Naive thymus-derived CD4-positive, alpha-beta T cell (primary cell): Measurements from ENCODE around the gene TMC1. TPM values are rescaled to one million over a fixed set of nuclear protein-coding genes. Genes with fewer than 3 reads are reported as not detected.

Source experiments
- ATAC-seq: fragments of 150-1000 bp; cut with Tn5 transposase; 2 replicates; pipeline ENCODE4 v1.10.0; 2021; ENCODE audit warnings: mild to moderate bottlenecking, moderate library complexity
- CTCF ChIA-PET: fragments of 350-600 bp; sonication (Branson Sonifier 250); formaldehyde crosslinking; loops from one replicate; lab custom pipeline; 2021; ENCODE audit warnings: antibody characterized with exemption; lab: Charles Lee
- POLR2A ChIA-PET: fragments of 350-600 bp; sonication (Branson Sonifier 250); formaldehyde crosslinking; loops from one replicate; lab custom pipeline; 2021; ENCODE audit warnings: antibody characterized with exemption, inconsistent platforms; lab: Charles Lee
- DNase-seq, 9 donors: peaks; one replicate each; pipeline versions ENCODE4 v3.0.0 to v3.0.0-alpha.2; 2020 to 2022; ENCODE audit warnings: mixed read lengths in 1 of 9
- H3K27ac ChIP-seq: one replicate; pipeline ENCODE4 v1.7.0; 2013; ENCODE audit warnings: mild to moderate bottlenecking, low read depth, low read length, moderate library complexity
- H3K27me3 ChIP-seq, 2 donors: one replicate each; pipeline ENCODE4 v1.7.0; 2013; ENCODE audit warnings: low read length in 2 of 2, mild to moderate bottlenecking in 2 of 2, moderate library complexity in 2 of 2; ENCODE audit not compliant: control insufficient read depth in 2 of 2, insufficient read depth in 2 of 2
- H3K36me3 ChIP-seq, 3 experiments: 1 replicate in 2 of 3; 2 replicates in 1 of 3; pipeline ENCODE4 v1.7.0; 2013; ENCODE audit warnings: low read length in 3 of 3, mild to moderate bottlenecking in 3 of 3, moderate library complexity in 1 of 3; ENCODE audit not compliant: insufficient read depth in 3 of 3, control insufficient read depth in 2 of 3
- H3K4me1 ChIP-seq, 2 donors: one replicate each; pipeline ENCODE4 v1.7.0; 2013; ENCODE audit warnings: low read length in 2 of 2, mild to moderate bottlenecking in 2 of 2, moderate library complexity in 1 of 2; ENCODE audit not compliant: control insufficient read depth in 2 of 2, insufficient read depth in 2 of 2
- H3K4me3 ChIP-seq: 2 replicates; pipeline ENCODE4 v1.7.0; 2013; ENCODE audit warnings: mild to moderate bottlenecking, low read length
- H3K9me3 ChIP-seq, 3 experiments: 1 replicate in 2 of 3; 2 replicates in 1 of 3; pipeline ENCODE4 v1.7.0; 2013; ENCODE audit warnings: low read length in 3 of 3; ENCODE audit not compliant: control insufficient read depth in 2 of 3
- H3K27ac Mint-ChIP-seq, 9 donors: one replicate each; pipeline ENCODE4 v1.8.0; 2020 to 2022; ENCODE audit warnings: mixed read lengths in 9 of 9, mild to moderate bottlenecking in 8 of 9, moderate library complexity in 5 of 9, inconsistent platforms in 2 of 9
- H3K27me3 Mint-ChIP-seq, 5 donors: one replicate each; pipeline ENCODE4 v1.8.0; 2021 to 2022; ENCODE audit warnings: mixed read lengths in 5 of 5, mild to moderate bottlenecking in 1 of 5
- H3K36me3 Mint-ChIP-seq, 5 donors: one replicate each; pipeline ENCODE4 v1.8.0; 2020 to 2022; ENCODE audit warnings: mixed read lengths in 5 of 5, mild to moderate bottlenecking in 3 of 5, inconsistent platforms in 1 of 5
- H3K4me1 Mint-ChIP-seq, 7 donors: one replicate each; pipeline ENCODE4 v1.8.0; 2020 to 2022; ENCODE audit warnings: mixed read lengths in 7 of 7, mild to moderate bottlenecking in 3 of 7, inconsistent platforms in 1 of 7
- H3K4me3 Mint-ChIP-seq, 10 donors: one replicate each; pipeline ENCODE4 v1.8.0; 2020 to 2022; ENCODE audit warnings: mild to moderate bottlenecking in 10 of 10, mixed read lengths in 10 of 10, moderate library complexity in 6 of 10, inconsistent platforms in 2 of 10
- H3K9me3 Mint-ChIP-seq, 11 donors: one replicate each; pipeline ENCODE4 v1.8.0; 2020 to 2022; ENCODE audit warnings: mixed read lengths in 11 of 11, mild to moderate bottlenecking in 4 of 11, inconsistent platforms in 1 of 11, moderate library complexity in 1 of 11
- intact Hi-C, 2 donors: fragments of 100-400 bp; cut with micrococcal nuclease; formaldehyde crosslinking; loops; one replicate each; pipeline ENCODE4 v1.15.1; 2023
- polyA plus RNA-seq, 2 donors: library from polyadenylated mRNA; unstranded; fragments of 300-500 nt; fragmentation: Illumina TruSeq; gene quantifications; one replicate each; pipeline ENCODE4 v1.2.3, GENCODE V29; 2021
- total RNA-seq, 6 experiments: library from RNA in 5 of 6; stranded (reverse) in 5 of 6; gene quantifications; 1 replicate in 5 of 6; 2 replicates in 1 of 6; pipeline ENCODE4 v1.2.3 and lab custom pipeline; 2021 to 2026

TMC1 gene
- total and polyA plus RNA-seq, 7 experiments from 2014 or later = not detected

DNA sequence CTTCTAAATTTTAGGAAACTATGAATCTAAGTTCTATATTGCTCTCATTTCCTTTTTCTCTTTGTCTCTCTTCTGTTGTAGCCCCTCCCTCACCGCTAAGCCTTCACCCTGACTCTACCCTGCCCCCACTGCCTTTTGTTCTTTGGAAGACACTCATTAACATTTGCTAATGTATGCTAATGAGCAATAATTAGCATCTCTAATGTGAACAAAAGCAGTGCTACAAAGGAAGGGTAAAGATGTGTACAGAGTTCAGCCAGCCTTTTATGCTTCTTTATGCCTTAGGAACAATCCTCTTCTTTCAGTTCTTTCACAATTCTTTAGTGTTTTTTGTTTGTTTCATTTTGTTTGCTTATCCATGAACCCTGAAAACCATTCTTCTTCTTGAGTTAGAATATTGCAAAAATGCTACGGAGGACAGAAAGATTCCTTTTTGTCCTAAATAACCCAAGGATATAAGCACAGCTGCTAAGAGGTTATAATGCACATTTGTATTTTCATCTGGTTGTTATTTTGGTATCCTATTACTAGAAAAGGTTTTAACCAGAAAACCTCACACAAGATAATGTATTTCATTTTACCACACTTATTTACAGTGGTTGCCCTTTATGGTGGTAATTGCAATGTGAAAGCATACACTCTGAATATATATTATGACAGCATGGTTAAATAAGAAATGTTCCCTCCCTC is 159.3 kb downstream of the TMC1 start:
- POLR2A ChIA-PET = no interaction called here
- H3K4me1 ChIP-seq = no peaks in the 10 kb centered on the region
- H3K4me3 Mint-ChIP-seq = no peak overlapping the region
- intact Hi-C loops = no loop called here
- H3K9me3 Mint-ChIP-seq = peaks cover 0 to 2% (median 0%) of the 10 kb centered on the region in 11 donors
- no peaks in the 10 kb centered on the region for H3K36me3 ChIP-seq
- H3K4me1 Mint-ChIP-seq = no peaks in the 10 kb centered on the region
- no peaks in the 10 kb centered on the region for H3K27me3 ChIP-seq
- no peaks in the 10 kb centered on the region for H3K9me3 ChIP-seq
- CTCF ChIA-PET = no interaction called here
- H3K27ac Mint-ChIP-seq = no peak overlapping the region
- ATAC-seq = no peak
- no peak for DNase-seq
- H3K27me3 Mint-ChIP-seq = peaks cover 7 to 26% (median 18%) of the 10 kb centered on the region in 5 donors
- no peak overlapping the region for H3K4me3 ChIP-seq
- H3K27ac ChIP-seq = no peak overlapping the region
- no peaks in the 10 kb centered on the region for H3K36me3 Mint-ChIP-seq

DNA sequence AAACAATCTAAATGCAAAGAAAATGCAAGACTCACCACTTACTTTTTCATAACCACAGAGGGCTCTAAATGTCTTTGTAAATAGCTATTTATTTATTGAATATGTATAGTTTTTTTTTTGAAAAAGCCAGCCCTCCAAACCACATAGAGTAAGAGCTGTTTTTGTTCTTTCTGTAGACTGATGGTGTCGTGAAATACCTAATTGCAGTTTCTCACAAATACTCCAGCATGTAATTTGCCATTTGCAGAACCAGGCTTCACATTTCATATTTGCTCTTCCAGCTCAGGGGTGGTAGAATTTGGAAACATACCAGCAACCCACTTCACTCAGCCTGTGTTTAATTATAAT is 159.8 kb downstream of the TMC1 start:
- H3K9me3 ChIP-seq = no peaks in the 10 kb centered on the region
- H3K27me3 ChIP-seq = no peaks in the 10 kb centered on the region
- ChIA-PET CTCF (no interaction called here), POLR2A (no interaction called here)
- no peaks in the 10 kb centered on the region for H3K36me3 ChIP-seq
- H3K4me1 ChIP-seq = no peaks in the 10 kb centered on the region
- H3K27ac ChIP-seq = no peak overlapping the region
- H3K9me3 Mint-ChIP-seq = peaks cover 0 to 2% (median 0%) of the 10 kb centered on the region in 11 donors
- no peak overlapping the region for H3K27ac Mint-ChIP-seq
- no peaks in the 10 kb centered on the region for H3K36me3 Mint-ChIP-seq
- peaks cover 12 to 30% (median 23%) of the 10 kb centered on the region in 5 donors for H3K27me3 Mint-ChIP-seq
- H3K4me3 ChIP-seq = no peak overlapping the region
- DNase-seq (no peak), ATAC-seq (no peak)
- H3K4me3 Mint-ChIP-seq = no peak overlapping the region
- intact Hi-C loops = no loop called here
- no peaks in the 10 kb centered on the region for H3K4me1 Mint-ChIP-seq

DNA sequence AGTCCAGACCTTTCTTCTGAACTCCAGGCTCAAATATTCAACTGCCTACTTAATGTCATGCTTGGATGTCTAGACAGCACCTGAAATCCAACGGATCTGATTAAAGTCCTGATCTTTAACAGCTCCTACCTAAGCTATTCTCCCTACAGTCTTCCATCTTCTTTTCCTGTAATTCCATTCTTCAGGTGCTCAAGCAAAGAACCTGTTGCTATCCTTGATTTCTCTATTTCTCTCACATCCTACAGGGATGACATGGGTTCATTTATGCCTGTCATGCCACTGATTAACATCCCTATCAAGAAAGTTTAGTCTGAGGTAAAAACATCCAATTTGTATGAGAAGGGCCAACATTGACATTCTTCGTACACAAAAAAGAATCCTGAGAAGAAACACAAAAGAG is 163.2 kb downstream of the TMC1 start:
- H3K27ac Mint-ChIP-seq = no peak overlapping the region
- DNase-seq = no peak
- ChIA-PET CTCF (no interaction called here), POLR2A (no interaction called here)
- Histone ChIP-seq H3K4me3 (no peak overlapping the region), H3K36me3 (no peaks in the 10 kb centered on the region), H3K4me1 (no peaks in the 10 kb centered on the region), H3K9me3 (no peaks in the 10 kb centered on the region), H3K27me3 (no peaks in the 10 kb centered on the region), H3K27ac (no peak overlapping the region)
- H3K27me3 Mint-ChIP-seq = peaks cover 13 to 26% (median 21%) of the 10 kb centered on the region in 5 donors
- no peak overlapping the region for H3K4me3 Mint-ChIP-seq
- no peaks in the 10 kb centered on the region for H3K36me3 Mint-ChIP-seq
- intact Hi-C loops = no loop called here
- peaks cover 0 to 1% (median 0%) of the 10 kb centered on the region in 11 donors for H3K9me3 Mint-ChIP-seq
- no peaks in the 10 kb centered on the region for H3K4me1 Mint-ChIP-seq
- no peak for ATAC-seq

GRCh38 chr9:72685911-72686310 is 164.5 kb downstream of the TMC1 start:
- ATAC-seq = no peak
- Histone ChIP-seq H3K4me1 (no peaks in the 10 kb centered on the region), H3K27ac (no peak overlapping the region), H3K36me3 (no peaks in the 10 kb centered on the region), H3K9me3 (no peaks in the 10 kb centered on the region), H3K4me3 (no peak overlapping the region), H3K27me3 (no peaks in the 10 kb centered on the region)
- H3K9me3 Mint-ChIP-seq = peaks cover 0 to 5% (median 0%) of the 10 kb centered on the region in 11 donors
- POLR2A ChIA-PET = no interaction called here
- H3K4me1 Mint-ChIP-seq = no peaks in the 10 kb centered on the region
- intact Hi-C loops = no loop called here
- H3K27me3 Mint-ChIP-seq = peaks cover 6 to 21% (median 19%) of the 10 kb centered on the region in 5 donors
- H3K36me3 Mint-ChIP-seq = no peaks in the 10 kb centered on the region
- no peak overlapping the region for H3K27ac Mint-ChIP-seq
- H3K4me3 Mint-ChIP-seq = no peak overlapping the region
- CTCF ChIA-PET = no interaction called here
- DNase-seq = no peak

GRCh38 chr9:72687331-72687730 is 165.9 kb downstream of the TMC1 start:
- ChIA-PET POLR2A (no interaction called here), CTCF (no interaction called here)
- Histone ChIP-seq H3K4me3 (no peak overlapping the region), H3K36me3 (no peaks in the 10 kb centered on the region), H3K9me3 (no peaks in the 10 kb centered on the region), H3K27me3 (no peaks in the 10 kb centered on the region), H3K27ac (no peak overlapping the region), H3K4me1 (no peaks in the 10 kb centered on the region)
- ATAC-seq (no peak), DNase-seq (no peak)
- no peaks in the 10 kb centered on the region for H3K36me3 Mint-ChIP-seq
- H3K9me3 Mint-ChIP-seq = peaks cover 0 to 9% (median 0%) of the 10 kb centered on the region in 11 donors
- H3K4me3 Mint-ChIP-seq = no peak overlapping the region
- intact Hi-C loops = no loop called here
- H3K4me1 Mint-ChIP-seq = no peaks in the 10 kb centered on the region
- peaks cover 6 to 25% (median 19%) of the 10 kb centered on the region in 5 donors for H3K27me3 Mint-ChIP-seq
- no peak overlapping the region for H3K27ac Mint-ChIP-seq

- H3K27ac Mint-ChIP-seq = no peak overlapping the region
- intact Hi-C loops = no loop called here
- H3K4me1 Mint-ChIP-seq = no peaks in the 10 kb centered on the region
- CTCF ChIA-PET = no interaction called here
- Histone ChIP-seq H3K27me3 (no peaks in the 10 kb centered on the region), H3K4me3 (no peak overlapping the region), H3K4me1 (no peaks in the 10 kb centered on the region), H3K27ac (no peak overlapping the region), H3K36me3 (no peaks in the 10 kb centered on the region), H3K9me3 (no peaks in the 10 kb centered on the region)
- H3K36me3 Mint-ChIP-seq = no peaks in the 10 kb centered on the region
- POLR2A ChIA-PET = no interaction called here
- H3K9me3 Mint-ChIP-seq = peaks cover 0 to 9% (median 0%) of the 10 kb centered on the region in 11 donors
- ATAC-seq (no peak), DNase-seq (no peak)
- no peak overlapping the region for H3K4me3 Mint-ChIP-seq
- peaks cover 5 to 19% (median 11%) of the 10 kb centered on the region in 5 donors for H3K27me3 Mint-ChIP-seq
These were observed 170.3 kb downstream of the TMC1 start for GRCh38 chr9:72691671-72692070.

DNA sequence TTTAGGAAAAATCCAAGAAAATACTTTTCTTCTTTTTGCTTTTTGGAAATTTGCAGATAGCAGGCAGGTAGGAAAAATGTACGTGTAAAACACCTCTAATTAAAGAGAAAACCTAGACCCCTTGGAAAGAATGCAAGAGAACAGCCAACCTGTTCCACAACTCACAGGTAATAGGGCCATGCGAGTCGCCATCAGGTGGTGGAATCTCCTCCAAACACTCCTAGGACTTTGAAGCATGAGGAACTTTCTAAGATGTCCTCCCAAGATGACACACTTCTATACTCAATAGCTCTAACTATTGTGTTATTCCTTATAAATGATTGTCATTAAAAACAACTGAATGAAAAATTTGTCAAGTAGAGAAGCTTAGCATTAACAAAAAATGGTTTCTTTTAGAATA is 174.0 kb downstream of the TMC1 start:
- Mint-ChIP-seq H3K9me3 (peaks cover 0 to 9% (median 0%) of the 10 kb centered on the region in 11 donors), H3K36me3 (no peaks in the 10 kb centered on the region), H3K4me3 (no peak overlapping the region), H3K4me1 (no peaks in the 10 kb centered on the region), H3K27me3 (peaks cover 3 to 29% (median 14%) of the 10 kb centered on the region in 5 donors), H3K27ac (no peak overlapping the region)
- Histone ChIP-seq H3K36me3 (no peaks in the 10 kb centered on the region), H3K4me3 (no peak overlapping the region), H3K27me3 (no peaks in the 10 kb centered on the region), H3K27ac (no peak overlapping the region), H3K9me3 (no peaks in the 10 kb centered on the region), H3K4me1 (no peaks in the 10 kb centered on the region)
- DNase-seq (no peak), ATAC-seq (no peak)
- ChIA-PET CTCF (no interaction called here), POLR2A (interaction anchor here (0.7 kb wide), 1 partner anchor 535 kb away, joined by 3 read pairs; no protein-coding TSS in a partner anchor)
- intact Hi-C loops = no loop called here
